ENCODE results near the gene APBB1. TPM values are rescaled to one million over a fixed set of nuclear protein-coding genes. Genes with fewer than 3 reads are reported as not detected.

The APBB1 gene
- total RNA-seq, 4 donors from 2014 or later = 16.2 to 110 (median 38.0) TPM

DNA sequence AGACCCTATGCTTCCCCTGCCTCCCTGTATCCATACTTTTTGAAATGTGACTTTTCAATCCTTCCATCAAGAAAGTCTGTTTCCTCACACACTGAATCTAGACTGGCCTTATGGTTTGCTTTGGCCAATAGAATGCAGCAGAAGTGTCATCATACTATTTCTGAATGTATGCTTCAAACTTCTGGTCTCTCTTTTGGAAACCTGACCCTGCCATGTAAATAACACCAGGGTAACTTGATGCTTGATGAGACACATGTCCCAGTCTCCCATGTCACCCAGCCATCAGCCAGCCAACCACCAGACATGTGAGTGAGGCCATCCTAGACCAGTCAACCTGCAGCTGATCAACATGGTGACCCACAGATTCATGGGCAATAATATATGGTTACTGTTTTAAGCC lies 68.9 kb downstream of the APBB1 start:
- Histone ChIP-seq H3K4me3 (no peak overlapping the region), H3K27ac (no peak overlapping the region), H3K36me3 (no peaks in the 10 kb centered on the region), H3K27me3 (no peaks in the 10 kb centered on the region), H3K9me3 (no peaks in the 10 kb centered on the region), H3K4me1 (no peaks in the 10 kb centered on the region)
- intact Hi-C loops (cut with DNase I; ENCODE audit: low total_unique reads) = loop anchor here (10.0 kb wide), 1 partner anchor 325 kb away; no protein-coding TSS in a partner anchor
- TF ChIP-seq, protein P1, sequence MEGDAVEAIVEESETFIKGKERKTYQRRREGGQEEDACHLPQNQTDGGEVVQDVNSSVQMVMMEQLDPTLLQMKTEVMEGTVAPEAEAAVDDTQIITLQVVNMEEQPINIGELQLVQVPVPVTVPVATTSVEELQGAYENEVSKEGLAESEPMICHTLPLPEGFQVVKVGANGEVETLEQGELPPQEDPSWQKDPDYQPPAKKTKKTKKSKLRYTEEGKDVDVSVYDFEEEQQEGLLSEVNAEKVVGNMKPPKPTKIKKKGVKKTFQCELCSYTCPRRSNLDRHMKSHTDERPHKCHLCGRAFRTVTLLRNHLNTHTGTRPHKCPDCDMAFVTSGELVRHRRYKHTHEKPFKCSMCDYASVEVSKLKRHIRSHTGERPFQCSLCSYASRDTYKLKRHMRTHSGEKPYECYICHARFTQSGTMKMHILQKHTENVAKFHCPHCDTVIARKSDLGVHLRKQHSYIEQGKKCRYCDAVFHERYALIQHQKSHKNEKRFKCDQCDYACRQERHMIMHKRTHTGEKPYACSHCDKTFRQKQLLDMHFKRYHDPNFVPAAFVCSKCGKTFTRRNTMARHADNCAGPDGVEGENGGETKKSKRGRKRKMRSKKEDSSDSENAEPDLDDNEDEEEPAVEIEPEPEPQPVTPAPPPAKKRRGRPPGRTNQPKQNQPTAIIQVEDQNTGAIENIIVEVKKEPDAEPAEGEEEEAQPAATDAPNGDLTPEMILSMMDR (IDR thresholded peaks at IDR 0.05) = no peak
- no peak for TF ChIP-seq POLR2A (IDR thresholded peaks at IDR 0.05)
- no peak for DNase-seq

DNA sequence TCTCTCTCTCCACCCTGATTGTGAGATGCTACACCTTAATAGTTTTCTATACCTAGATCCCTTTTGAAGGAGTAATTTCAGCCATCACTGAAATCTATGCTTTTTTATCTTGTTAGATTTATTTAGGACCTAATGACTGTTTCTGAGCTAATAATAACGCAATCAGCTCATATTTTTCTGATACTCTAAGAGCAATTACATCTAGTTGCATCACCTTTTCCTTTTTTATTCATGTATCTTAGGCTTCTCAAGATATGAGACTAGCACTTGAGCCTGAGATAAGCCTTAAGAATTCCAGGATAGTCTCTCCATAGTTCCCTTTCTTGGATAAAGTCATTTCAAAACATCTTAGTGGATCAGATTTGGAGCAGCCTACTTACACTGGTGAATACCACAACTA lies 73.5 kb downstream of the APBB1 start:
- TF ChIP-seq POLR2A (IDR thresholded peaks at IDR 0.05) = no peak
- TF ChIP-seq, protein P1 (IDR thresholded peaks at IDR 0.05) = no peak
- Histone ChIP-seq H3K4me1 (no peaks in the 10 kb centered on the region), H3K27me3 (no peaks in the 10 kb centered on the region), H3K9me3 (no peaks in the 10 kb centered on the region), H3K27ac (no peak overlapping the region), H3K4me3 (no peak overlapping the region), H3K36me3 (no peaks in the 10 kb centered on the region)
- intact Hi-C loops (cut with DNase I; ENCODE audit: low total_unique reads) = no loop called here
- DNase-seq = no peak

Other genes with a start within 250 kb of the APBB1 start
- gene OR52B2, start 248.8 kb downstream of the APBB1 start, total RNA-seq = not detected
- not detected for gene OR52W1, start 219.9 kb downstream of the APBB1 start, total RNA-seq
- not detected for gene C11orf42, start 213.5 kb downstream of the APBB1 start, total RNA-seq
- gene FHIP1B, start 184.5 kb downstream of the APBB1 start, total RNA-seq = 10 to 100 TPM; 15.4 to 39.8 (median 30.7) TPM
- under 1 TPM in 3 of 4 donors, not detected in 1; 0.26 to 0.90 (median 0.30) TPM for gene CNGA4, start 180.0 kb downstream of the APBB1 start, total RNA-seq
- not detected for gene CCKBR, start 159.3 kb downstream of the APBB1 start, total RNA-seq
- gene CAVIN3, start 98.6 kb downstream of the APBB1 start, total RNA-seq = 100 to 1,000 TPM in 2 of 4 donors, 10 to 100 TPM in 2; 78.8 to 388 (median 107) TPM
- 10 to 100 TPM in 3 of 4 donors, 1 to 10 TPM in 1; 5.9 to 36.4 (median 26.0) TPM for gene SMPD1, start 28.6 kb downstream of the APBB1 start, total RNA-seq
- 10 to 100 TPM in 1 of 4 donors, 1 to 10 TPM in 1, under 1 TPM in 1, not detected in 1; 0.29 to 28.6 (median 1.1) TPM for gene HPX, start 21.9 kb upstream of the APBB1 start, total RNA-seq
- gene TRIM3, start 54.8 kb upstream of the APBB1 start, total RNA-seq = 10 to 100 TPM in 3 of 4 donors, 1 to 10 TPM in 1; 9.5 to 42.4 (median 29.6) TPM
- 10 to 100 TPM; 34.4 to 58.5 (median 51.8) TPM for gene ARFIP2, start 62.2 kb upstream of the APBB1 start, total RNA-seq
- gene TIMM10B, start 62.4 kb upstream of the APBB1 start, total RNA-seq = 10 to 100 TPM in 3 of 4 donors, 1 to 10 TPM in 1; 7.9 to 40.7 (median 28.4) TPM
- gene DNHD1, start 78.2 kb upstream of the APBB1 start, total RNA-seq = 10 to 100 TPM in 3 of 4 donors, 1 to 10 TPM in 1; 9.4 to 32.5 (median 22.5) TPM
- 10 to 100 TPM; 12.6 to 41.2 (median 26.9) TPM for gene RRP8, start 184.5 kb upstream of the APBB1 start, total RNA-seq
- gene ILK, start 184.7 kb upstream of the APBB1 start, total RNA-seq = 100 to 1,000 TPM; 205 to 336 (median 279) TPM
- gene TAF10, start 193.1 kb upstream of the APBB1 start, total RNA-seq = 100 to 1,000 TPM in 2 of 4 donors, 10 to 100 TPM in 2; 11.5 to 137 (median 67.1) TPM
- 10 to 100 TPM; 27.1 to 74.9 (median 40.7) TPM for gene TPP1, start 200.3 kb upstream of the APBB1 start, total RNA-seq
- 100 to 1,000 TPM in 1 of 4 donors, 10 to 100 TPM in 3; 26.8 to 125 (median 73.6) TPM for gene DCHS1, start 236.7 kb upstream of the APBB1 start, total RNA-seq